ENCODE measurements around the gene AP2S1.
"Not testable (repeated sequence)": the region's sequence is repeated elsewhere in the genome, so short reads cannot be mapped to it uniquely, and the experiment has no call there.

Gene AP2S1

GRCh38 chr19:46850228-46851203 is at the start of gene AP2S1:
TSS of gene AP2S1 (minus strand) at chr19:46850846. CDS start at chr19:46850766, 80 bp downstream.
- DNase-seq, result peak; percentile 98

- no peak for DNase-seq
These were observed 49.7 kb upstream of the AP2S1 start for GRCh38 chr19:46900341-46900740.

- no peak for DNase-seq
These were observed 48.1 kb upstream of the AP2S1 start for GRCh38 chr19:46898731-46899130.

GRCh38 chr19:46896076-46896794 is 45.6 kb upstream of the AP2S1 start:
- DNase-seq, result no peak

GRCh38 chr19:46892252-46893179 is 41.9 kb upstream of the AP2S1 start:
- DNase-seq, result peak; percentile 38

GRCh38 chr19:46890423-46891170 is 40.0 kb upstream of the AP2S1 start:
- DNase-seq, result no peak

GRCh38 chr19:46887240-46887782 is 36.7 kb upstream of the AP2S1 start:
- no peak for DNase-seq

- no peak for DNase-seq
These were observed 36.0 kb upstream of the AP2S1 start for GRCh38 chr19:46886546-46887239.

GRCh38 chr19:46885411-46885810 is 34.8 kb upstream of the AP2S1 start:
- DNase-seq, result no peak

GRCh38 chr19:46882751-46883150 is 32.1 kb upstream of the AP2S1 start:
- DNase-seq, result not testable (repeated sequence)

- no peak for DNase-seq
These were observed 31.4 kb upstream of the AP2S1 start for GRCh38 chr19:46882034-46882433.

GRCh38 chr19:46881092-46881491 is 30.4 kb upstream of the AP2S1 start:
- DNase-seq, result no peak

- DNase-seq, result no peak
These were observed 29.8 kb upstream of the AP2S1 start for GRCh38 chr19:46880431-46880830.

GRCh38 chr19:46878613-46879375 is 28.1 kb upstream of the AP2S1 start:
- DNase-seq, result no peak

- DNase-seq, result no peak
These were observed 25.0 kb upstream of the AP2S1 start for GRCh38 chr19:46875657-46876056.

GRCh38 chr19:46875234-46875633 is 24.6 kb upstream of the AP2S1 start:
- no peak for DNase-seq

GRCh38 chr19:46872967-46873366 is 22.3 kb upstream of the AP2S1 start:
- DNase-seq, result no peak

- DNase-seq, result not testable (repeated sequence)
These were observed 20.5 kb upstream of the AP2S1 start for GRCh38 chr19:46871173-46871572.

GRCh38 chr19:46868025-46868802 is 17.6 kb upstream of the AP2S1 start:
- DNase-seq, result no peak

Measured in DMS79 treated with DMSO at 0.1 percent for 48 hours (cell line).